Stimulated activated memory B cell treated with anti-CD40 and anti-IgM and Interleukin-4, amounts not matched to agents 10 μg/mL and 1 μg/mL and 100 μg/mL, for 72 hours (primary cell): ENCODE measurements around the gene CEP131.

ENCODE experiments used
- ATAC-seq: fragments of 150-1000 bp; cut with Tn5 transposase; 2 replicates; pipeline ENCODE4 v1.10.0; 2021
- H3K27ac Mint-ChIP-seq: one replicate; pipeline ENCODE4 v1.8.0; 2022; ENCODE audit warnings: mild to moderate bottlenecking, mixed read lengths
- H3K27me3 Mint-ChIP-seq: one replicate; pipeline ENCODE4 v1.8.0; 2022; ENCODE audit warnings: mixed read lengths
- H3K36me3 Mint-ChIP-seq: one replicate; pipeline ENCODE4 v1.8.0; 2022; ENCODE audit warnings: mixed read lengths
- H3K4me1 Mint-ChIP-seq: one replicate; pipeline ENCODE4 v1.8.0; 2022; ENCODE audit warnings: mixed read lengths
- H3K4me3 Mint-ChIP-seq: one replicate; pipeline ENCODE4 v1.8.0; 2022; ENCODE audit warnings: mild to moderate bottlenecking, moderate library complexity, mixed read lengths
- H3K9me3 Mint-ChIP-seq: one replicate; pipeline ENCODE4 v1.8.0; 2022; ENCODE audit warnings: mixed read lengths

CEP131 gene

GRCh38 chr17:81194941-81195901 lies 27.5 kb downstream of the CEP131 start:
- peaks cover 31% of the 10 kb centered on the region for H3K36me3 Mint-ChIP-seq
- peak overlapping the region; percentile 65 for H3K27ac Mint-ChIP-seq
- no peaks in the 10 kb centered on the region for H3K4me1 Mint-ChIP-seq
- H3K4me3 Mint-ChIP-seq = no peak overlapping the region
- ATAC-seq = no peak
- H3K27me3 Mint-ChIP-seq = no peaks in the 10 kb centered on the region
- H3K9me3 Mint-ChIP-seq = no peaks in the 10 kb centered on the region

GRCh38 chr17:81194225-81194760 lies 28.5 kb downstream of the CEP131 start:
- H3K9me3 Mint-ChIP-seq = no peaks in the 10 kb centered on the region
- peaks cover 31% of the 10 kb centered on the region for H3K36me3 Mint-ChIP-seq
- H3K4me1 Mint-ChIP-seq = no peaks in the 10 kb centered on the region
- H3K4me3 Mint-ChIP-seq = no peak overlapping the region
- H3K27me3 Mint-ChIP-seq = no peaks in the 10 kb centered on the region
- peak overlapping the region; percentile 65 for H3K27ac Mint-ChIP-seq
- ATAC-seq = no peak

- Mint-ChIP-seq H3K4me1 (no peaks in the 10 kb centered on the region), H3K27me3 (no peaks in the 10 kb centered on the region), H3K4me3 (no peak overlapping the region), H3K27ac (no peak overlapping the region), H3K36me3 (peaks cover 34% of the 10 kb centered on the region), H3K9me3 (no peaks in the 10 kb centered on the region)
- ATAC-seq = no peak
Measured at GRCh38 chr17:81193470-81194224, 29.1 kb downstream of the CEP131 start.

- Mint-ChIP-seq H3K36me3 (peaks cover 28% of the 10 kb centered on the region), H3K4me3 (no peak overlapping the region), H3K27me3 (no peaks in the 10 kb centered on the region), H3K9me3 (no peaks in the 10 kb centered on the region), H3K4me1 (no peaks in the 10 kb centered on the region), H3K27ac (no peak overlapping the region)
- no peak for ATAC-seq
Measured at GRCh38 chr17:81193051-81193410, 29.7 kb downstream of the CEP131 start.

GRCh38 chr17:81192386-81193050 lies 30.2 kb downstream of the CEP131 start:
- no peaks in the 10 kb centered on the region for H3K27me3 Mint-ChIP-seq
- no peaks in the 10 kb centered on the region for H3K9me3 Mint-ChIP-seq
- ATAC-seq = no peak
- no peak overlapping the region for H3K27ac Mint-ChIP-seq
- H3K4me3 Mint-ChIP-seq = no peak overlapping the region
- peaks cover 23% of the 10 kb centered on the region for H3K36me3 Mint-ChIP-seq
- H3K4me1 Mint-ChIP-seq = no peaks in the 10 kb centered on the region

- Mint-ChIP-seq H3K27ac (no peak overlapping the region), H3K4me3 (no peak overlapping the region), H3K36me3 (peaks cover 23% of the 10 kb centered on the region), H3K9me3 (no peaks in the 10 kb centered on the region), H3K27me3 (no peaks in the 10 kb centered on the region), H3K4me1 (no peaks in the 10 kb centered on the region)
- no peak for ATAC-seq
Measured at GRCh38 chr17:81191646-81192045, 31.1 kb downstream of the CEP131 start.

GRCh38 chr17:81191116-81191515 lies 31.6 kb downstream of the CEP131 start:
- Mint-ChIP-seq H3K36me3 (peaks cover 18% of the 10 kb centered on the region), H3K4me1 (no peaks in the 10 kb centered on the region), H3K4me3 (no peak overlapping the region), H3K9me3 (no peaks in the 10 kb centered on the region), H3K27me3 (no peaks in the 10 kb centered on the region), H3K27ac (no peak overlapping the region)
- no peak for ATAC-seq

- Mint-ChIP-seq H3K36me3 (peaks cover 17% of the 10 kb centered on the region), H3K4me3 (no peak overlapping the region), H3K27me3 (no peaks in the 10 kb centered on the region), H3K27ac (no peak overlapping the region), H3K9me3 (no peaks in the 10 kb centered on the region), H3K4me1 (no peaks in the 10 kb centered on the region)
- no peak for ATAC-seq
Measured at GRCh38 chr17:81190591-81190990, 32.2 kb downstream of the CEP131 start.

GRCh38 chr17:81189670-81190530 lies 32.9 kb downstream of the CEP131 start:
- Mint-ChIP-seq H3K4me3 (no peak overlapping the region), H3K36me3 (peaks cover 17% of the 10 kb centered on the region), H3K4me1 (no peaks in the 10 kb centered on the region), H3K27me3 (no peaks in the 10 kb centered on the region), H3K9me3 (no peaks in the 10 kb centered on the region), H3K27ac (no peak overlapping the region)
- no peak for ATAC-seq

- no peak overlapping the region for H3K4me3 Mint-ChIP-seq
- no peak for ATAC-seq
- H3K36me3 Mint-ChIP-seq = peaks cover 9% of the 10 kb centered on the region
- no peaks in the 10 kb centered on the region for H3K9me3 Mint-ChIP-seq
- H3K27ac Mint-ChIP-seq = no peak overlapping the region
- H3K4me1 Mint-ChIP-seq = no peaks in the 10 kb centered on the region
- peaks cover 6% of the 10 kb centered on the region for H3K27me3 Mint-ChIP-seq
Measured at GRCh38 chr17:81189016-81189415, 33.7 kb downstream of the CEP131 start.

- H3K9me3 Mint-ChIP-seq = no peaks in the 10 kb centered on the region
- no peak overlapping the region for H3K27ac Mint-ChIP-seq
- peaks cover 11% of the 10 kb centered on the region for H3K27me3 Mint-ChIP-seq
- H3K36me3 Mint-ChIP-seq = peaks cover 6% of the 10 kb centered on the region
- ATAC-seq = no peak
- no peaks in the 10 kb centered on the region for H3K4me1 Mint-ChIP-seq
- no peak overlapping the region for H3K4me3 Mint-ChIP-seq
Measured at GRCh38 chr17:81188491-81188840, 34.3 kb downstream of the CEP131 start.

- Mint-ChIP-seq H3K27me3 (peaks cover 18% of the 10 kb centered on the region), H3K4me1 (no peaks in the 10 kb centered on the region), H3K36me3 (peaks cover 6% of the 10 kb centered on the region), H3K4me3 (no peak overlapping the region), H3K27ac (no peak overlapping the region), H3K9me3 (no peaks in the 10 kb centered on the region)
- ATAC-seq = no peak
Measured at GRCh38 chr17:81187586-81188490, 34.9 kb downstream of the CEP131 start.

GRCh38 chr17:81187120-81187519 lies 35.6 kb downstream of the CEP131 start:
- no peaks in the 10 kb centered on the region for H3K4me1 Mint-ChIP-seq
- ATAC-seq = no peak
- no peaks in the 10 kb centered on the region for H3K9me3 Mint-ChIP-seq
- H3K36me3 Mint-ChIP-seq = peaks cover 6% of the 10 kb centered on the region
- H3K4me3 Mint-ChIP-seq = no peak overlapping the region
- H3K27me3 Mint-ChIP-seq = peaks cover 22% of the 10 kb centered on the region
- no peak overlapping the region for H3K27ac Mint-ChIP-seq

GRCh38 chr17:81186203-81186602 lies 36.6 kb downstream of the CEP131 start:
- H3K4me1 Mint-ChIP-seq = no peaks in the 10 kb centered on the region
- peaks cover 6% of the 10 kb centered on the region for H3K36me3 Mint-ChIP-seq
- no peaks in the 10 kb centered on the region for H3K9me3 Mint-ChIP-seq
- peaks cover 22% of the 10 kb centered on the region for H3K27me3 Mint-ChIP-seq
- no peak overlapping the region for H3K4me3 Mint-ChIP-seq
- ATAC-seq = no peak
- no peak overlapping the region for H3K27ac Mint-ChIP-seq
